HL-60/S4 treated with retinoic acid at 250 ng/mL for 4 days and 3 days (cell line): ENCODE measurements around the gene ZNF646.

ENCODE experiments used
- in situ Hi-C: fragments of 300-500 bp; cut with MboI; formaldehyde crosslinking; loops from 2 replicates; pipeline ENCODE4 v1.7.0; 2022; ENCODE audit warnings: low sequenced_read_pairs

The ZNF646 gene

DNA sequence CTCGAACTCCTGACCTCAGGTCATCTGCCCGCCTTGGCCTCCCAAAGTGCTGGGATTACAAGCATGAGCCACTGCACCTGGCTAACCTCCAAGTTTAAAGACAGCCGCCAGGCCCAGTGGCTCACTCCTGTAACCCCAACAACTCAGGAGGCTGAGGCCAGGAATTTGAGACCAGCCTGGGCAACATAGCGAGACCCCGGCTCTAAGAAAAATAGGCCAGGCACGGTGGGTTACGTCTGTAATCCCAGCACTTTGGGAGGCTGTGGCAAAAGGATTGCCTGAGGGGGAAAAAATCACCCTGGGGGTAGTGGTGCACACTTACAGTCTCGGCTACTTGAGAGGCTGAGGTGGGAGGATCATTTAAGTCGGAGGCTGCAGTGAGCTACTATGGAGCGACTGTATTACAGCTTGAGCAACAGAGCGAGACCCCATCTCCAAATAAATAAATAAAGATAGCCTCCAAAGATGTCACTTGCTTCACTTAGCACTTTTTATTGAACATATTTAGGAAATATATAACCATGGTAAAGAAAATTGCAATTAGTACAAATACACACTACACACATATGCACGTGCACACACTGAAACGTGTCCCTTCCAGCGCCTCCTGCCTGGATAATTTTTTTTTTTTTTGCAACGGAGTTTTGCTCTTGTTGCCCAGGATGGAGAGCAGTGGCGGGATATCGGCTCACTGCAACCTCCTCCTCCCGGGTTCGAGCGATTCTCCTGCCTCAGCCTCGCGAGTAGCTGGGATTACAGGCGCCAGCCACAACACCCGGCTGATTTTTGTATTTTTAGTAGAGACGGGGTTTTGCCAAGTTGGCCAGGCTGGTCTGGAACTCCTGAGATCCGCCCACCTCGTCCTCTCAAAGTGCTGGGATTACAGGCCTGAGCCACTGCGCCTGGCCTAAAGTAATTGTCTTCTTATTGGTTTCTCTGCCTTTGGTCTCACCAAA is 32.6 kb downstream of the ZNF646 start:
- in situ Hi-C loops = no loop called here

GRCh38 chr16:31107465-31107867 is 33.2 kb downstream of the ZNF646 start:
- in situ Hi-C loops = no loop called here

GRCh38 chr16:31108035-31108793 is 34.0 kb downstream of the ZNF646 start, which contains the start of gene BCKDK:
Gene BCKDK, plus strand, starts transcription at chr16:31108386. Its CDS starts 838 bp downstream, at chr16:31109224.
- in situ Hi-C loops = no loop called here

GRCh38 chr16:31108794-31109558 is 34.8 kb downstream of the ZNF646 start:
- in situ Hi-C loops = no loop called here

- in situ Hi-C loops = no loop called here
Measured at GRCh38 chr16:31109622-31110021, 35.4 kb downstream of the ZNF646 start.

GRCh38 chr16:31110106-31111034 is 36.1 kb downstream of the ZNF646 start:
- in situ Hi-C loops = no loop called here

DNA sequence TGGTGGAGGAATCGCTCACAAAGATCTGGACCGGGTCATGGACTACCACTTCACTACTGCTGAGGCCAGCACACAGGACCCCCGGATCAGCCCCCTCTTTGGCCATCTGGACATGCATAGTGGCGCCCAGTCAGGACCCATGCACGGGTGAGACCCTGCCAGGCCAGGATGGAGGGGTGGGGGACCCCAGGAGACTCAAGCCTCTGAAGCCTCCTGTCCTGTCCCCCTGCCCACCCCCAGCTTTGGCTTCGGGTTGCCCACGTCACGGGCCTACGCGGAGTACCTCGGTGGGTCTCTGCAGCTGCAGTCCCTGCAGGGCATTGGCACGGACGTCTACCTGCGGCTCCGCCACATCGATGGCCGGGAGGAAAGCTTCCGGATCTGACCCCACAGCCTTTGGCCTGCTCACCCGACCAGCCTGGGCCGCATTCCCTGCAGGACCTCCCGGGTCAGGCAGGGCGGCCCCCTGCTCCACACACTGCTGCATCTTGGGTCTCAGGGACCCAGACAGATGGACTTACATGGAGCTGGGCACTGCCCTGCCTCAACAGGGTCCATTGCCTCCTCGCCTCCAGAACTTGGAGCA is 37.8 kb downstream of the ZNF646 start:
- in situ Hi-C loops = no loop called here

- in situ Hi-C loops = no loop called here
Measured at GRCh38 chr16:31112711-31113110, 38.5 kb downstream of the ZNF646 start.

- in situ Hi-C loops = no loop called here
Measured at GRCh38 chr16:31113121-31114120, 39.2 kb downstream of the ZNF646 start.

- in situ Hi-C loops = no loop called here
Measured at GRCh38 chr16:31114468-31114867, 40.2 kb downstream of the ZNF646 start.

DNA sequence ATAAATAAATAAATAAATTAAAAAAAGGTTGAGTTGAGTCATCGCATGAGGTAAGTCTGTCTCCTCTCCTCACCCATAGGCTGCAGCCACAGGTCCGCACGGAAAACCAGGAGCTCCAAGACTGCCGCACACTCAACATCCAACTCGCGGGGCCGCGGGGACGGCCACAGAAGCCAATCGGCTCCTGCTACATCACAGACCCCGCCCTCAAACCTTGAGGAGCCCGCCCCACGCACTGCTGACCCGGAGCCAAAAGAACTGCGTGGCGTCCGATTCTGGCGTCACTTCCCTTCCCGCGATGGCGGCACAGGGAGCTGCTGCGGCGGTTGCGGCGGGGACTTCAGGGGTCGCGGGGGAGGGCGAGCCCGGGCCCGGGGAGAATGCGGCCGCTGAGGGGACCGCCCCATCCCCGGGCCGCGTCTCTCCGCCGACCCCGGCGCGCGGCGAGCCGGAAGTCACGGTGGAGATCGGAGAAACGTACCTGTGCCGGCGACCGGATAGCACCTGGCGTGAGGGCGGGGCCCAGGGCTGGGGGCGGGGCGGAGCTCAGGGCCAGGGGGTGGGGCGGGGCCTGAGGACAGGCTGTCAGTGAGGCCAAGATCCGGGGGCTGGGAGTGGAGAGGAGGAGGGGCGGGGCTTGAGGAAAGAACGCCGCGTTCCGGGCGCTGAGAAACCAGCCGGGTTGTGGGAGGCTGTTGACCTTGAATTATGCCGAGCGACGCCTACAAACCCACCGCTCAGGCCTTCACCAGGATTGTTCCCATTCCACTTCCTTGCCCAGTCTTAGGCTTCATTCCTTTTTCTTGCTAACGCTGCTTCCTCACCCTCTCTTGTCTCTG is 43.4 kb downstream of the ZNF646 start, which contains the start of gene KAT8:
TSS of gene KAT8 (plus strand) at position 281 of the 839 bp plus-strand sequence. CDS start at position 299, 18 bp downstream.
- in situ Hi-C loops = no loop called here

GRCh38 chr16:31118223-31119155 is 44.3 kb downstream of the ZNF646 start:
- in situ Hi-C loops = no loop called here

DNA sequence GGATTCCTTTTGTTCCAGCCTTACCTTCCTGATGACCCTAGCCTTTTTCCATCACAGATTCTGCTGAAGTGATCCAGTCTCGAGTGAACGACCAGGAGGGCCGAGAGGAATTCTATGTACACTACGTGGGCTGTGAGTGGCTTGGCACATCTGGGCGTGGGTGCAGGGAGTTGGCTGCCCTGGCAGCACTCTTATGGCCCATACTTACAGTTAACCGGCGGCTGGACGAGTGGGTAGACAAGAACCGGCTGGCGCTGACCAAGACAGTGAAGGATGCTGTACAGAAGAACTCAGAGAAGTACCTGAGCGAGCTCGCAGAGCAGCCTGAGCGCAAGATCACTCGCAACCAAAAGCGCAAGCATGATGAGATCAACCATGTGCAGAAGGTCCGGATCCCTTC is 45.9 kb downstream of the ZNF646 start:
- in situ Hi-C loops = no loop called here

DNA sequence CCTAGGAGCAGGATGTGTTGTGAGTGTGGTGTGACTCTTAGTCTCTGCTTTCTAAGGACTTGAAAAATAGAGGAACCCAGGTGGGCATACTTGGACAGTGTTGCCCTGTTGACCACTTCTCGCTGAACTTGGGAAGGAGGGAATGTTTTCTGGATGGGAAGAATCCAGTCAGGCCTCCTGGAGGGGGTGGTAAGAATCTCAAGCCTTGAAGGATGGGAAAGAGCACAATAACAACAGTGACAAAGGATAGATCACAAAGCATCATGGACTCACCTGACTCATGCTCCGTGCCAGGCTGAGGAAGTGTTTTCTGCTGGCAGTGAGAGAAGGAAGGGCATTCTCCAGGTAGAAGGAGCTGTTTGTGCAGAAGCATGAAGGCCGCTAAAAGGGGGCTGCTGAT is 51.6 kb downstream of the ZNF646 start:
- in situ Hi-C loops = no loop called here

- in situ Hi-C loops = no loop called here
Measured at GRCh38 chr16:31127182-31127581, 53.0 kb downstream of the ZNF646 start.
